Duodenal mucosa (tissue), 2 donors: ENCODE measurements around the gene MYNN.

Source experiments
- H3K27ac ChIP-seq: one replicate; pipeline ENCODE4 v1.7.0; 2013; ENCODE audit warnings: low read depth, low read length
- H3K27me3 ChIP-seq, 2 donors: one replicate each; pipeline ENCODE4 v1.7.0; 2013; ENCODE audit warnings: low read length in 2 of 2, control low read depth in 1 of 2; ENCODE audit not compliant: insufficient read depth in 2 of 2, control insufficient read depth in 1 of 2
- H3K36me3 ChIP-seq, 2 donors: one replicate each; pipeline ENCODE4 v1.7.0; 2013; ENCODE audit warnings: low read length in 2 of 2, control low read depth in 1 of 2; ENCODE audit not compliant: insufficient read depth in 2 of 2, control insufficient read depth in 1 of 2
- H3K4me1 ChIP-seq, 2 donors: one replicate each; pipeline ENCODE4 v1.7.0; 2013; ENCODE audit warnings: low read length in 2 of 2, control low read depth in 1 of 2; ENCODE audit not compliant: insufficient read depth in 2 of 2, control insufficient read depth in 1 of 2
- H3K4me3 ChIP-seq, 2 donors: one replicate each; pipeline ENCODE4 v1.7.0; 2013; ENCODE audit warnings: low read length in 2 of 2, low read depth in 1 of 2
- H3K9ac ChIP-seq, 2 donors: one replicate each; pipeline ENCODE4 v1.7.0; 2013; ENCODE audit warnings: low read length in 2 of 2, low read depth in 1 of 2
- H3K9me3 ChIP-seq, 2 donors: one replicate each; pipeline ENCODE4 v1.7.0; 2013; ENCODE audit warnings: low read length in 2 of 2, control low read depth in 1 of 2; ENCODE audit not compliant: control insufficient read depth in 1 of 2

The MYNN gene

GRCh38 chr3:169811631-169812331, 38.6 kb downstream of the MYNN start:
- H3K27ac ChIP-seq = no peak overlapping the region
- H3K36me3 ChIP-seq = no peaks in the 10 kb centered on the region
- H3K9ac ChIP-seq = peak overlapping the region in 1 of 2 donors; percentile 79
- H3K4me3 ChIP-seq = peak overlapping the region; percentile 71 to 82
- no peaks in the 10 kb centered on the region for H3K27me3 ChIP-seq
- H3K4me1 ChIP-seq = peaks cover 0 to 22% of the 10 kb centered on the region in 2 donors
- peaks cover 7 to 8% of the 10 kb centered on the region in 2 donors for H3K9me3 ChIP-seq

DNA sequence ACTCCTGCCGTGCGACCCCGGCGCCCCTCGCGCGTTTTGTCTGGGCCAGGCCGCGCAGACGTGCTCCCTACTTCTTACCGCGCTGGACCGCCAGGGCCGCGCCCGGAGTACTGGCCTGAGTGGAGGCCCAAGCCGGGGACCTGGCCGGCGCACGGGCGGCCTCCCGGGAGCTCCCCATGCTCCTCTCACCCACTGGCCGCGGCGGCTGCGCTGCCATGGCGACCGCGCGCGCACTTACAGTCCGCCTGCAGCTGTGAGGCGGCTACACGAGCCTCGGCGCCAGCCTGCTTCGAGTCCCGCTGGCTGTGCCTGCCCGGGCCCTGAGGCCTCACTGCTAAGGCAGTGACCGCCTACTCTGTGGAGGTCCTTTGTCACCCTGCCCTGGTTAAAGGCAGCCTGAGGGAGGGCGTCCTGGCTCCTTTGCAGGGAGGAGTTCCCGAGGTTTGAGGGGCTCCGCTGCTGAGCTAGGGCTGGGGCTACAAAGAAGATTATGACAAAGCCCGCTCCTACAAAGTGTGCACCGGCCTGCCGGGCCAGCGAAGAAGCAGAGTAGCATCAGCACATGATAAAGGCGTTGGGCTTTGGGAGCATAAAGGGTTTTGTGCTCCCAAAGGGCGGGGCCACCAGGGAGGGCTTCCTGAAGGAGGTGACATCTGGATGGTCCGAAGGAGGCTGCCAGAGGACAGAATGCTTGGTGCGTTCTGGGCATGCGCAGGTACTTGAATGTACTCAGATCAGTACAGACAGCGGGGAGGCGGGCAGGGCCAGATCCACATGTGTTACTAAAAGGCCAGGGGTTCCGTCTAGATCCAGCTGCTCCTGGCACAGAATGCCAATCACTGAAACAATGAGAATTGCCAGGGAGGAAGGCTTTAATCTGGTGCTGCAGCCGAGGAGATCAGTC, 39.4 kb downstream of the MYNN start, which contains the start of the genes LRRC34 and LRRIQ4:
Gene LRRC34, minus strand, starts transcription at position 573 of the 904 bp plus-strand sequence. Its CDS starts 356 bp downstream, at position 217.
Gene LRRIQ4, plus strand, starts transcription at position 539 of the 904 bp plus-strand sequence. CDS start 9,052 bp downstream, outside the sequence.
- peak within 1 kb of the TSS; percentile 71 to 82 for H3K4me3 ChIP-seq
- H3K4me1 ChIP-seq = peaks cover 0 to 22% of the 10 kb centered on the region in 2 donors
- H3K36me3 ChIP-seq = no peaks in the 10 kb centered on the region
- no peaks in the 10 kb centered on the region for H3K27me3 ChIP-seq
- H3K9me3 ChIP-seq = peaks cover 7 to 8% of the 10 kb centered on the region in 2 donors
- no peak within 1 kb of the TSS for H3K27ac ChIP-seq
- peak within 1 kb of the TSS; percentile 61 to 79 for H3K9ac ChIP-seq

- no peaks in the 10 kb centered on the region for H3K27me3 ChIP-seq
- peaks cover 7 to 8% of the 10 kb centered on the region in 2 donors for H3K9me3 ChIP-seq
- no peaks in the 10 kb centered on the region for H3K36me3 ChIP-seq
- peaks cover 0 to 22% of the 10 kb centered on the region in 2 donors for H3K4me1 ChIP-seq
- H3K27ac ChIP-seq = no peak overlapping the region
- peak overlapping the region; percentile 71 to 82 for H3K4me3 ChIP-seq
- H3K9ac ChIP-seq = peak overlapping the region in 1 of 2 donors; percentile 79
Observed at GRCh38 chr3:169813278-169813677, 40.1 kb downstream of the MYNN start.

- Histone ChIP-seq H3K27me3 (no peaks in the 10 kb centered on the region), H3K36me3 (no peaks in the 10 kb centered on the region), H3K27ac (no peak overlapping the region), H3K4me1 (peaks cover 0 to 22% of the 10 kb centered on the region in 2 donors), H3K9me3 (peaks cover 7 to 8% of the 10 kb centered on the region in 2 donors), H3K4me3 (peak overlapping the region; percentile 71 to 82), H3K9ac (peak overlapping the region in 1 of 2 donors; percentile 79)
Observed at GRCh38 chr3:169813757-169814517, 40.7 kb downstream of the MYNN start.

- no peak overlapping the region for H3K9ac ChIP-seq
- H3K4me1 ChIP-seq = peaks cover 0 to 22% of the 10 kb centered on the region in 2 donors
- H3K4me3 ChIP-seq = no peak overlapping the region
- H3K9me3 ChIP-seq = peaks cover 7 to 8% of the 10 kb centered on the region in 2 donors
- H3K36me3 ChIP-seq = no peaks in the 10 kb centered on the region
- H3K27me3 ChIP-seq = no peaks in the 10 kb centered on the region
- no peak overlapping the region for H3K27ac ChIP-seq
Observed at GRCh38 chr3:169815590-169816150, 42.5 kb downstream of the MYNN start.

- peaks cover 0 to 4% of the 10 kb centered on the region in 2 donors for H3K4me1 ChIP-seq
- no peak overlapping the region for H3K9ac ChIP-seq
- no peaks in the 10 kb centered on the region for H3K36me3 ChIP-seq
- H3K27me3 ChIP-seq = no peaks in the 10 kb centered on the region
- H3K9me3 ChIP-seq = peaks cover 7 to 8% of the 10 kb centered on the region in 2 donors
- no peak overlapping the region for H3K4me3 ChIP-seq
- H3K27ac ChIP-seq = no peak overlapping the region
Observed at GRCh38 chr3:169818316-169818715, 45.1 kb downstream of the MYNN start.

DNA sequence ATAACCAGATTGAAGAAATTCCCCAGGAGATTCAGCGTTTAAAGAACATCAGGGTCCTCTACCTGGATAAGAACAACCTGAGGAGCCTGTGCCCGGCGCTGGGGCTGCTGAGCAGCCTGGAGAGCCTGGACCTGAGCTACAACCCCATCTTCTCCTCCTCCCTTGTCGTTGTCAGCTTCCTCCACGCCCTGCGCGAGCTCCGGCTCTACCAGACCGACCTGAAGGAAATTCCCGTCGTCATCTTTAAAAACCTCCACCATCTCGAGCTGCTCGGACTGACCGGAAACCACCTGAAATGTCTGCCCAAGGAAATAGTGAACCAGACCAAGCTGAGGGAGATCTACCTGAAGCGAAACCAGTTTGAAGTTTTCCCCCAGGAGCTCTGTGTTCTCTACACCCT, 48.9 kb downstream of the MYNN start:
- no peaks in the 10 kb centered on the region for H3K9me3 ChIP-seq

GRCh38 chr3:169822540-169822939, 49.3 kb downstream of the MYNN start:
- Histone ChIP-seq H3K27ac (no peak overlapping the region), H3K9me3 (no peaks in the 10 kb centered on the region), H3K27me3 (no peaks in the 10 kb centered on the region), H3K9ac (no peak overlapping the region), H3K4me3 (no peak overlapping the region), H3K36me3 (no peaks in the 10 kb centered on the region), H3K4me1 (no peaks in the 10 kb centered on the region)

More for the DNA sequence above, 48.9 kb downstream of the MYNN start:
- Histone ChIP-seq H3K27me3 (no peaks in the 10 kb centered on the region), H3K27ac (no peak overlapping the region), H3K4me3 (no peak overlapping the region), H3K36me3 (no peaks in the 10 kb centered on the region), H3K9ac (no peak overlapping the region), H3K4me1 (no peaks in the 10 kb centered on the region)

DNA sequence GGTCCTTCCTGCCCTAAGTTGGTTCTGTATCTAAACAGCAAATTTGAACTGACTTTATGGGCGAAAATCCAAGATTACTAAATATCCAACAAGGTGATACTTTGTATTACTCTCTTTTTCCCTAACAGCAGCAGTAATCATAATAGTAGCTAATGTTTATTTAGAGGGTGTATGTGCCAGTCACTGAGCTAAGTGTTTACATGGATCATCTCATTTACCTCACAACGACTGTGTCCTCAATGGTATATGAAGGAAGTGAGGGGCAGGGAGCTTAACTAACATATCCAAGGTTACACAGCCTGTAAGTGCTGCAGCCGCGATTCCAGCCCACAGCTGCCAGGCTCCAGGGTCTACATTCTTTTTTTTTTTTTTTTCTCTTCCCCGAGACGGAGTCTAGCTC, 49.8 kb downstream of the MYNN start:
- Histone ChIP-seq H3K9me3 (no peaks in the 10 kb centered on the region), H3K27me3 (no peaks in the 10 kb centered on the region), H3K9ac (no peak overlapping the region), H3K36me3 (no peaks in the 10 kb centered on the region), H3K4me3 (no peak overlapping the region), H3K27ac (no peak overlapping the region), H3K4me1 (no peaks in the 10 kb centered on the region)
